Measurements from ENCODE around the gene KLHDC9.
"Not testable (repeated sequence)": the region's sequence is repeated elsewhere in the genome, so short reads cannot be mapped to it uniquely, and the experiment has no call there.

KLHDC9 gene

GRCh38 chr1:161098210-161099068 lies at the start of gene KLHDC9:
Gene KLHDC9 (plus strand): TSS chr1:161098361. CDS start chr1:161098536, 175 bp downstream.
- no peaks in the 10 kb centered on the region for H3K27me3 ChIP-seq (ENCODE audit: control insufficient read depth, insufficient read depth, low read length)
- H3K9me3 ChIP-seq (ENCODE audit: control insufficient read depth, low read length): no peaks in the 10 kb centered on the region
- peak within 1 kb of the TSS; percentile 50 for H3K9ac ChIP-seq (ENCODE audit: low read length)
- peaks cover 8% of the 10 kb centered on the region for H3K36me3 ChIP-seq (ENCODE audit: control insufficient read depth, insufficient read depth, low read length)
- H3K4me3 ChIP-seq (ENCODE audit: low read length): peak within 1 kb of the TSS; percentile 46
- H3K4me1 ChIP-seq (ENCODE audit: control insufficient read depth, insufficient read depth, low read length): peaks cover 9% of the 10 kb centered on the region

GRCh38 chr1:161048949-161049722 lies 49.0 kb upstream of the KLHDC9 start:
- H3K4me3 ChIP-seq (ENCODE audit: low read length): no peak overlapping the region
- peaks cover 18% of the 10 kb centered on the region for H3K4me1 ChIP-seq (ENCODE audit: control insufficient read depth, insufficient read depth, low read length)
- H3K9ac ChIP-seq (ENCODE audit: low read length): no peak overlapping the region
- H3K9me3 ChIP-seq (ENCODE audit: control insufficient read depth, low read length): no peaks in the 10 kb centered on the region
- no peaks in the 10 kb centered on the region for H3K27me3 ChIP-seq (ENCODE audit: control insufficient read depth, insufficient read depth, low read length)
- no peaks in the 10 kb centered on the region for H3K36me3 ChIP-seq (ENCODE audit: control insufficient read depth, insufficient read depth, low read length)

- Histone ChIP-seq H3K9ac (ENCODE audit: low read length) (no peak overlapping the region), H3K9me3 (ENCODE audit: control insufficient read depth, low read length) (no peaks in the 10 kb centered on the region), H3K4me3 (ENCODE audit: low read length) (no peak overlapping the region), H3K36me3 (ENCODE audit: control insufficient read depth, insufficient read depth, low read length) (no peaks in the 10 kb centered on the region), H3K27me3 (ENCODE audit: control insufficient read depth, insufficient read depth, low read length) (no peaks in the 10 kb centered on the region), H3K4me1 (ENCODE audit: control insufficient read depth, insufficient read depth, low read length) (peaks cover 13% of the 10 kb centered on the region)
These were observed 46.9 kb upstream of the KLHDC9 start for GRCh38 chr1:161051219-161051618.

- Histone ChIP-seq H3K9me3 (ENCODE audit: control insufficient read depth, low read length) (no peaks in the 10 kb centered on the region), H3K27me3 (ENCODE audit: control insufficient read depth, insufficient read depth, low read length) (no peaks in the 10 kb centered on the region), H3K4me1 (ENCODE audit: control insufficient read depth, insufficient read depth, low read length) (peaks cover 5% of the 10 kb centered on the region), H3K36me3 (ENCODE audit: control insufficient read depth, insufficient read depth, low read length) (no peaks in the 10 kb centered on the region), H3K9ac (ENCODE audit: low read length) (no peak overlapping the region), H3K4me3 (ENCODE audit: low read length) (no peak overlapping the region)
These were observed 45.3 kb upstream of the KLHDC9 start for GRCh38 chr1:161052899-161053298.

GRCh38 chr1:161054232-161054631 lies 43.9 kb upstream of the KLHDC9 start:
- H3K9me3 ChIP-seq (ENCODE audit: control insufficient read depth, low read length): no peaks in the 10 kb centered on the region
- no peak overlapping the region for H3K4me3 ChIP-seq (ENCODE audit: low read length)
- no peaks in the 10 kb centered on the region for H3K36me3 ChIP-seq (ENCODE audit: control insufficient read depth, insufficient read depth, low read length)
- H3K4me1 ChIP-seq (ENCODE audit: control insufficient read depth, insufficient read depth, low read length): peaks cover 5% of the 10 kb centered on the region
- H3K9ac ChIP-seq (ENCODE audit: low read length): no peak overlapping the region
- no peaks in the 10 kb centered on the region for H3K27me3 ChIP-seq (ENCODE audit: control insufficient read depth, insufficient read depth, low read length)

- no peaks in the 10 kb centered on the region for H3K36me3 ChIP-seq (ENCODE audit: control insufficient read depth, insufficient read depth, low read length)
- no peaks in the 10 kb centered on the region for H3K27me3 ChIP-seq (ENCODE audit: control insufficient read depth, insufficient read depth, low read length)
- H3K4me1 ChIP-seq (ENCODE audit: control insufficient read depth, insufficient read depth, low read length): peaks cover 10% of the 10 kb centered on the region
- H3K4me3 ChIP-seq (ENCODE audit: low read length): no peak overlapping the region
- H3K9ac ChIP-seq (ENCODE audit: low read length): no peak overlapping the region
- no peaks in the 10 kb centered on the region for H3K9me3 ChIP-seq (ENCODE audit: control insufficient read depth, low read length)
These were observed 43.4 kb upstream of the KLHDC9 start for GRCh38 chr1:161054805-161055204.

- Histone ChIP-seq H3K9ac (ENCODE audit: low read length) (no peak overlapping the region), H3K9me3 (ENCODE audit: control insufficient read depth, low read length) (no peaks in the 10 kb centered on the region), H3K4me3 (ENCODE audit: low read length) (no peak overlapping the region), H3K36me3 (ENCODE audit: control insufficient read depth, insufficient read depth, low read length) (no peaks in the 10 kb centered on the region), H3K4me1 (ENCODE audit: control insufficient read depth, insufficient read depth, low read length) (peaks cover 7% of the 10 kb centered on the region), H3K27me3 (ENCODE audit: control insufficient read depth, insufficient read depth, low read length) (no peaks in the 10 kb centered on the region)
These were observed 38.9 kb upstream of the KLHDC9 start for GRCh38 chr1:161059293-161059692.

GRCh38 chr1:161061419-161061818 lies 36.7 kb upstream of the KLHDC9 start:
- Histone ChIP-seq H3K9me3 (ENCODE audit: control insufficient read depth, low read length) (no peaks in the 10 kb centered on the region), H3K4me1 (ENCODE audit: control insufficient read depth, insufficient read depth, low read length) (peaks cover 7% of the 10 kb centered on the region), H3K27me3 (ENCODE audit: control insufficient read depth, insufficient read depth, low read length) (no peaks in the 10 kb centered on the region), H3K4me3 (ENCODE audit: low read length) (no peak overlapping the region), H3K36me3 (ENCODE audit: control insufficient read depth, insufficient read depth, low read length) (no peaks in the 10 kb centered on the region), H3K9ac (ENCODE audit: low read length) (no peak overlapping the region)

- peaks cover 17% of the 10 kb centered on the region for H3K4me1 ChIP-seq (ENCODE audit: control insufficient read depth, insufficient read depth, low read length)
These were observed 34.2 kb upstream of the KLHDC9 start for GRCh38 chr1:161063936-161064335.

GRCh38 chr1:161065681-161066080 lies 32.5 kb upstream of the KLHDC9 start:
- H3K9me3 ChIP-seq (ENCODE audit: control insufficient read depth, low read length); H3K27me3 ChIP-seq (ENCODE audit: control insufficient read depth, insufficient read depth, low read length); H3K4me3 ChIP-seq (ENCODE audit: low read length); H3K9ac ChIP-seq (ENCODE audit: low read length); H3K36me3 ChIP-seq (ENCODE audit: control insufficient read depth, insufficient read depth, low read length): not testable (repeated sequence)
- H3K4me1 ChIP-seq (ENCODE audit: control insufficient read depth, insufficient read depth, low read length): peaks cover 22% of the 10 kb centered on the region

More at GRCh38 chr1:161063936-161064335, 34.2 kb upstream of the KLHDC9 start:
- H3K9ac ChIP-seq (ENCODE audit: low read length); H3K27me3 ChIP-seq (ENCODE audit: control insufficient read depth, insufficient read depth, low read length); H3K4me3 ChIP-seq (ENCODE audit: low read length); H3K36me3 ChIP-seq (ENCODE audit: control insufficient read depth, insufficient read depth, low read length); H3K9me3 ChIP-seq (ENCODE audit: control insufficient read depth, low read length): not testable (repeated sequence)

GRCh38 chr1:161066694-161067093 lies 31.5 kb upstream of the KLHDC9 start:
- H3K9ac ChIP-seq (ENCODE audit: low read length): no peak overlapping the region
- no peaks in the 10 kb centered on the region for H3K36me3 ChIP-seq (ENCODE audit: control insufficient read depth, insufficient read depth, low read length)
- H3K4me1 ChIP-seq (ENCODE audit: control insufficient read depth, insufficient read depth, low read length): peaks cover 22% of the 10 kb centered on the region
- no peaks in the 10 kb centered on the region for H3K27me3 ChIP-seq (ENCODE audit: control insufficient read depth, insufficient read depth, low read length)
- no peak overlapping the region for H3K4me3 ChIP-seq (ENCODE audit: low read length)
- no peaks in the 10 kb centered on the region for H3K9me3 ChIP-seq (ENCODE audit: control insufficient read depth, low read length)
